Peyer's patch (tissue), 4 donors: ENCODE measurements around the gene PGK1. TPM values are rescaled to one million over a fixed set of nuclear protein-coding genes. Genes with fewer than 3 reads are reported as not detected.

Experiments used
- DNase-seq, 3 donors: peaks; one replicate each; pipeline ENCODE4 v3.0.0-alpha.2; 2017 to 2019
- H3K27ac ChIP-seq, 4 donors: fragments of 200-600 bp; sonication (generic); one replicate each; pipeline ENCODE4 v1.5.1; 2016 to 2019
- H3K27me3 ChIP-seq, 2 donors: fragments of 200-600 bp; sonication (generic); one replicate each; pipeline ENCODE4 v1.5.1; 2019
- H3K36me3 ChIP-seq, 3 donors: fragments of 200-600 bp; sonication (generic); one replicate each; pipeline ENCODE4 v1.5.1; 2016 to 2019
- H3K4me1 ChIP-seq, 4 donors: fragments of 200-600 bp; sonication (generic); one replicate each; pipeline ENCODE4 v1.5.1; 2016 to 2019
- H3K4me3 ChIP-seq, 4 donors: fragments of 200-600 bp; sonication (generic); 1 replicate in 3 of 4; 2 replicates in 1 of 4; pipeline ENCODE4 v1.5.1; 2016 to 2019; ENCODE audit warnings: mild to moderate bottlenecking in 1 of 4
- H3K9me3 ChIP-seq, 4 donors: fragments of 200-600 bp; sonication (generic); one replicate each; pipeline ENCODE4 v1.5.1; 2016 to 2019; ENCODE audit warnings: mild to moderate bottlenecking in 1 of 4
- POLR2A ChIP-seq, 2 donors: fragments of 450-650 bp; IDR thresholded peaks; one replicate each; pipeline ENCODE4 v1.5.1; 2017; ENCODE audit warnings: antibody characterized with exemption in 2 of 2, mild to moderate bottlenecking in 2 of 2, moderate library complexity in 2 of 2
- total RNA-seq, 4 donors: library from RNA; depleted of rRNA; stranded (reverse); fragments of >200 nt; gene quantifications; one replicate each; pipeline ENCODE4 v1.1.0, GENCODE V29; 2016
- TF ChIP-seq, protein P1 (sequence below), 6 experiments: fragments of 450-650 bp in 4 of 6; fragments of 200-600 bp in 2 of 6; sonication (generic) in 1 of 6; IDR thresholded peaks; one replicate each; pipeline ENCODE4 v1.5.1; 2017 to 2019; ENCODE audit warnings: antibody characterized with exemption in 6 of 6, mild to moderate bottlenecking in 3 of 6, moderate library complexity in 1 of 6

The PGK1 gene
- total RNA-seq, 4 donors from 2014 or later: 120 to 260 (median 215) TPM

DNA sequence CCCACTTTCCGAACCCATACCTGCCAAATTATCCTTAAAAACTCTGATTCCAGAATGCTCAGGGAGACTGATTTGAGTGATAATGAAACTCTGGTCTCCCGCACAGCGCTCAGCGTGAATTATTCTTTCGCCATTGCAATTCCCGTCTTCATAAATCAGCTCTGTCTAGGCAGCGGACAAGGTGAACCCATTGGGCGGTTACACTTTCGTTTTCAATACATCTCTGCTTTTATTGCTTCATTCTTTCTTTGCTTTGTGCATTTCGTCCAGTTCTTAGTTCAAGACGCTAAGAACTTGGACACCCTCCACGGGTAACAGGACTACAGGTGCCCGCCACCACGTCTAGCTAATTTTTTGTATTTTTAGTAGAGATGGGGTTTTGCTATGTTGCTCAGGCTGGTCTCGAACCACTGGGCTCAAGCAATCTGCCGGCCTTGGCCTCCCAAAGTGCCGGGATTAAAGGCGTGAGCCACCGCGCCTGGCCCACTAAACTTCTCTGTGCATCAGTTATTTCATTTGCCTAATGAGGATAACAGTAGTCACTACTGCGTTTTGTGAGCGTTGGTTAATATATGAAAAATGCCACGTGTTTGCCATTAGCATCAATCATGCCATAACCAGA is 936 bp upstream of the PGK1 start:
- no peaks in the 10 kb centered on the region for H3K27me3 ChIP-seq
- H3K9me3 ChIP-seq: no peaks in the 10 kb centered on the region
- peaks cover 0 to 21% (median under 1%) of the 10 kb centered on the region in 4 donors for H3K4me1 ChIP-seq
- H3K27ac ChIP-seq: peak overlapping the region; percentile 84 to 98 (median 92)
- no peak for DNase-seq
- peak overlapping the region in 3 of 4 donors; percentile 39 to 87 (median 75) for H3K4me3 ChIP-seq
- H3K36me3 ChIP-seq: no peaks in the 10 kb centered on the region
- no peak for TF ChIP-seq POLR2A (IDR thresholded peaks at IDR 0.05)
- TF ChIP-seq, protein P1, sequence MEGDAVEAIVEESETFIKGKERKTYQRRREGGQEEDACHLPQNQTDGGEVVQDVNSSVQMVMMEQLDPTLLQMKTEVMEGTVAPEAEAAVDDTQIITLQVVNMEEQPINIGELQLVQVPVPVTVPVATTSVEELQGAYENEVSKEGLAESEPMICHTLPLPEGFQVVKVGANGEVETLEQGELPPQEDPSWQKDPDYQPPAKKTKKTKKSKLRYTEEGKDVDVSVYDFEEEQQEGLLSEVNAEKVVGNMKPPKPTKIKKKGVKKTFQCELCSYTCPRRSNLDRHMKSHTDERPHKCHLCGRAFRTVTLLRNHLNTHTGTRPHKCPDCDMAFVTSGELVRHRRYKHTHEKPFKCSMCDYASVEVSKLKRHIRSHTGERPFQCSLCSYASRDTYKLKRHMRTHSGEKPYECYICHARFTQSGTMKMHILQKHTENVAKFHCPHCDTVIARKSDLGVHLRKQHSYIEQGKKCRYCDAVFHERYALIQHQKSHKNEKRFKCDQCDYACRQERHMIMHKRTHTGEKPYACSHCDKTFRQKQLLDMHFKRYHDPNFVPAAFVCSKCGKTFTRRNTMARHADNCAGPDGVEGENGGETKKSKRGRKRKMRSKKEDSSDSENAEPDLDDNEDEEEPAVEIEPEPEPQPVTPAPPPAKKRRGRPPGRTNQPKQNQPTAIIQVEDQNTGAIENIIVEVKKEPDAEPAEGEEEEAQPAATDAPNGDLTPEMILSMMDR (IDR thresholded peaks at IDR 0.05): no peak

DNA sequence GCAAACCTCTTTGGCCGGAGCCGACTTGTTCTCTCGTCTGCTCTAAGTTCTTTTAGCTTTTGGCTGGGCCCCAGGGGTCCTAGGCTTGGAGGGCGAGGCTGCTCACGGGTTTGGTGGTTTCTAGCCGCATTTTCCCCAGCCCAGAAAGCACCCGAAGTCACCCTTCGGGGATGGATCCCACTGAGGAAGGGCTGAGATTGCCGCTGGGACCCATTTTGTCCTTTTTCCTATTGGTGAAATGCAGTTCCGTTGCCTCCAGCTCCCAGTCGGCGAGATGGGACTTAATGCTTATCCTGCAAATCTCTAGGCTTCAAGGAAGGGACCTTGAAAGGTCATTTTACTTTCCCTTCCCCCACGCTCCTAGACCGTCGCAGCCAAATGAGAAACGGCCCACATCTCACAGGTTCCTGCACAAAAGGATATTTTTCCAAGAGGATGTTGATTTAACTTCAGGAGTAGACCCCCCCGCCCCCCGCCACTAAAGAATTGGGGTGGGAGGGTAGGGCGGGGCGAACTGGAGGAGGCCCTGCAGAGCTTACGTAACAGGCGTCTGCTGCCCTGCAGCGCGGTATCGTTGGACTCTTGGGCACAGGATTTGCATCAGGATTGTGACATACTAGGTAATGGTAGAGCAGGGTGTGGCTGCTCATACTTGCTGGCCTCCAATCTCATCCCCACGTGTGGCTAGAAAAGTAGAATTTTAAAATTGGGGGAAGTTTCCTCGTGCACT is 564 bp downstream of the PGK1 start:
- DNase-seq: peak; percentile 49 to 80 (median 63)
- Histone ChIP-seq H3K4me3 (peak overlapping the region; percentile 56 to 87 (median 76)), H3K27me3 (no peaks in the 10 kb centered on the region), H3K9me3 (no peaks in the 10 kb centered on the region), H3K27ac (peak overlapping the region; percentile 90 to 98 (median 94)), H3K4me1 (peaks cover 0 to 31% (median 1%) of the 10 kb centered on the region in 4 donors), H3K36me3 (no peaks in the 10 kb centered on the region)
- peak in 1 of 2 donors; percentile 11 for TF ChIP-seq POLR2A (IDR thresholded peaks at IDR 0.05)
- TF ChIP-seq, protein P1 (IDR thresholded peaks at IDR 0.05): no peak

DNA sequence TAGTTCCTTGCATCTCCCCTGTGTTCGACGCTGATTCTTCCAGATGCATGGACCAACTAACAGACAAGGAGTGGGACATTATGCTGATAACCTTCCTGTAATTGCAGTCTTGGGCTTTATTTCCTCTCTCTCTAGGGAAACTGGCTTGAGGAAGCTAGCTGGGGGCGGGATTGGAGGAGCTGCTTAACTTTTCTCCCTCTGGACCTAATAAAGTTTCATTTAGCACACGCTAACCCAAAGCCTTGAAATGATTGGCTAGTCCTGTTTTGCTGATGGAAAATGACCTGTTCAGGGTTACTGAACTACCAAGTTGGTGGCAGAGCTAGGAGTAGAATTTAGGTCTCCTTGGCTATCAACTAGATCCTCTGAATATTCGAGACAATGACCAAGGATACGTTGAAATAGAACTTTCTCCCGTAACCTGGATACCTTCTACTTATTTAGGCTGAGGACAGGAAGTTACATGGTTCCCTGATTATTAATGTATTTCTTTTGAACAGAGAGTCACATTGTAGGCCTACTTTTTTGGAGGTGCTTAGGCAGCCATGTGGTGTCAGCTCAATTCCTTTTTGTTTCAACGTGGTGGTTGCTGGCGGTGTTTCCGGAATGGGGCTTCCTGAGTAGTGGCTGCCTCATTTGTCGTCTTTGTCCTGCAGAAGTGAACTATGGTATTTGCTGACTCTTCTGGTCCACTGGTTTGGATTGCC is 2.0 kb downstream of the PGK1 start:
- H3K4me1 ChIP-seq: peaks cover 0 to 31% (median 1%) of the 10 kb centered on the region in 4 donors
- H3K27me3 ChIP-seq: no peaks in the 10 kb centered on the region
- DNase-seq: peak in 2 of 3 donors; percentile 26 to 55
- TF ChIP-seq, protein P1 (IDR thresholded peaks at IDR 0.05): no peak
- TF ChIP-seq POLR2A (IDR thresholded peaks at IDR 0.05): no peak
- H3K9me3 ChIP-seq: no peaks in the 10 kb centered on the region
- peaks cover 0 to 3% (median 0%) of the 10 kb centered on the region in 3 donors for H3K36me3 ChIP-seq
- peak overlapping the region in 3 of 4 donors; percentile 20 to 87 (median 75) for H3K4me3 ChIP-seq
- H3K27ac ChIP-seq: peak overlapping the region; percentile 5 to 93 (median 51)

DNA sequence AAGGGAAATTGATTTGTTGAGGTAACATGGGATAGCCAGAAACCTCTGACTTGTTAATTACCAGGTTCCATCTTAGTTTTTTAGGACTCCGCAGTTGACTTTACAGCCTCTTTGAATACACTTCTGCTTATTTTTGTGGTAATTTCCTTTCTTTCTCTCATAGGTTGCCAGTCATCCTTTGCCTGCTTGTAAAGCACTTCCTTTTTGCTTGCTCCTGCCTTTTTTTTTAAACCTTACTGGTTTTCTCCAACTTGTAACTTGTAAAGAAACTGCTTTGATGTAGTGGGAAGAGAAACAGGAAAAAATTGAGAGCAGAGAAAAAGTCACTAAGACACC is 2.6 kb downstream of the PGK1 start:
- Histone ChIP-seq H3K4me3 (peak overlapping the region in 2 of 4 donors; percentile 20 to 87), H3K9me3 (no peaks in the 10 kb centered on the region), H3K27me3 (no peaks in the 10 kb centered on the region), H3K27ac (peak overlapping the region in 1 of 4 donors; percentile 90), H3K36me3 (peaks cover 0 to 7% (median 0%) of the 10 kb centered on the region in 3 donors), H3K4me1 (peaks cover 0 to 31% (median 1%) of the 10 kb centered on the region in 4 donors)
- DNase-seq: no peak
- TF ChIP-seq POLR2A (IDR thresholded peaks at IDR 0.05): no peak
- TF ChIP-seq, protein P1 (IDR thresholded peaks at IDR 0.05): no peak

DNA sequence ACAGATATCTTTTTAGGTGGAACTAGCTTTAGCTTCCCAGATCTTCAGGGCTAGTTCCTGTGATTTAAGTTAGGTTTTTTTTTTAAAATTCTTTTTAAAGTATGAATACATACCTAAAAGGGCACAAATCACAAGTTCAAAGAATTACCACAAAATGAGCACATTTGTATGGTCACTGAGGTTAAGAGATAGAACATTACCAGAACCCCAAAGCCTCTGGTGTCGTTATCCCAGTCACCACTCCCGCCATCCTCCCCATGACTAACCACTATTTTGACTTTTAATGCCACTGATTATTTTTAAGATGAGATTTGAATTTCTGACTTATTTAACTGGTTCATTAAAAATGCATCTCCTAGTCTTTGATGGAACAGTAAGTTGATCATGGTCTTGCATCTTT is 5.4 kb downstream of the PGK1 start:
- Histone ChIP-seq H3K27ac (no peak overlapping the region), H3K4me3 (no peak overlapping the region), H3K27me3 (no peaks in the 10 kb centered on the region), H3K9me3 (no peaks in the 10 kb centered on the region), H3K4me1 (peaks cover 0 to 31% (median 1%) of the 10 kb centered on the region in 4 donors), H3K36me3 (peaks cover 0 to 29% (median 0%) of the 10 kb centered on the region in 3 donors)
- TF ChIP-seq, protein P1 (IDR thresholded peaks at IDR 0.05): no peak
- TF ChIP-seq POLR2A (IDR thresholded peaks at IDR 0.05): no peak
- DNase-seq: no peak
